H9 (cell line): ENCODE measurements around the gene TTLL4. TPM values are rescaled to one million over a fixed set of nuclear protein-coding genes. Genes with fewer than 3 reads are reported as not detected.

Experiments used
- DNase-seq: peaks from one replicate; pipeline ENCODE4 v3.0.0-alpha.2; 2017
- H2AFZ ChIP-seq: one replicate; pipeline ENCODE4 v1.6.1; 2013; ENCODE audit warnings: mild to moderate bottlenecking, low read length, control low read depth, moderate library complexity
- H2AK5ac ChIP-seq: 2 replicates; pipeline ENCODE4 v1.6.1; 2013; ENCODE audit warnings: low read length, control low read depth, mixed read lengths; ENCODE audit not compliant: insufficient read length
- H2BK120ac ChIP-seq: one replicate; pipeline ENCODE4 v1.6.1; 2013; ENCODE audit warnings: low read depth, mild to moderate bottlenecking, low read length, control low read depth, inconsistent platforms; ENCODE audit not compliant: poor library complexity, severe bottlenecking
- H2BK12ac ChIP-seq: 2 replicates; pipeline ENCODE4 v1.6.1; 2013; ENCODE audit warnings: low read length, control low read depth, mixed read lengths, low read depth; ENCODE audit not compliant: insufficient read length
- H2BK15ac ChIP-seq: 2 replicates; pipeline ENCODE4 v1.6.1; 2013; ENCODE audit warnings: low read depth, low read length, control low read depth
- H2BK20ac ChIP-seq: one replicate; pipeline ENCODE4 v1.6.1; 2013; ENCODE audit warnings: low read depth, mild to moderate bottlenecking, low read length, control low read depth, inconsistent platforms; ENCODE audit not compliant: poor library complexity, severe bottlenecking
- H2BK5ac ChIP-seq: 2 replicates; pipeline ENCODE4 v1.6.1; 2013; ENCODE audit warnings: low read length, control low read depth, mixed read lengths; ENCODE audit not compliant: insufficient read length
- H3K14ac ChIP-seq: 2 replicates; pipeline ENCODE4 v1.6.1; 2013; ENCODE audit warnings: low read length, control low read depth; ENCODE audit not compliant: insufficient read depth
- H3K18ac ChIP-seq: 2 replicates; pipeline ENCODE4 v1.6.1; 2013; ENCODE audit warnings: low read depth, mild to moderate bottlenecking, mixed read lengths, low read length, control low read depth; ENCODE audit not compliant: insufficient read length
- H3K23ac ChIP-seq: 2 replicates; pipeline ENCODE4 v1.6.1; 2013; ENCODE audit warnings: low read length, control low read depth, mixed read lengths, low read depth; ENCODE audit not compliant: insufficient read length
- H3K23me2 ChIP-seq: 2 replicates; pipeline ENCODE4 v1.6.1; 2013; ENCODE audit warnings: low read depth, mild to moderate bottlenecking, mixed read lengths, low read length, control low read depth; ENCODE audit not compliant: insufficient read length, poor library complexity, severe bottlenecking
- H3K27ac ChIP-seq: 2 replicates; pipeline ENCODE4 v1.5.1; 2013; ENCODE audit warnings: low read length, control low read depth, mixed read lengths, low read depth; ENCODE audit not compliant: insufficient read length
- H3K27me3 ChIP-seq: 2 replicates; pipeline ENCODE4 v1.6.1; 2013; ENCODE audit warnings: low read length, control low read depth, inconsistent platforms; ENCODE audit not compliant: insufficient read depth
- H3K4ac ChIP-seq: 2 replicates; pipeline ENCODE4 v1.6.1; 2013; ENCODE audit warnings: low read depth, mild to moderate bottlenecking, control low read depth, inconsistent platforms, low read length, moderate library complexity
- H3K4me1 ChIP-seq: 2 replicates; pipeline ENCODE4 v1.6.1; 2013; ENCODE audit warnings: low read length, control low read depth, inconsistent platforms; ENCODE audit not compliant: insufficient read depth
- H3K4me2 ChIP-seq: 2 replicates; pipeline ENCODE4 v1.6.1; 2013; ENCODE audit warnings: low read length, control low read depth, mixed read lengths; ENCODE audit not compliant: insufficient read length, insufficient read depth
- H3K56ac ChIP-seq: 2 replicates; pipeline ENCODE4 v1.6.1; 2013; ENCODE audit warnings: low read depth, mild to moderate bottlenecking, mixed read lengths, low read length, control low read depth; ENCODE audit not compliant: insufficient read length
- H3K79me1 ChIP-seq: 2 replicates; pipeline ENCODE4 v1.6.1; 2013; ENCODE audit warnings: low read depth, mild to moderate bottlenecking, moderate library complexity, low read length, control low read depth, inconsistent platforms; ENCODE audit not compliant: insufficient read depth, poor library complexity, severe bottlenecking
- H3K79me2 ChIP-seq: 2 replicates; pipeline ENCODE4 v1.6.1; 2013; ENCODE audit warnings: low read length, control low read depth, inconsistent platforms; ENCODE audit not compliant: insufficient read depth
- H3K9ac ChIP-seq: 2 replicates; pipeline ENCODE4 v1.6.1; 2013; ENCODE audit warnings: low read length, control low read depth, mixed read lengths; ENCODE audit not compliant: insufficient read length; ENCODE audit errors: extremely low read depth
- H3K9me3 ChIP-seq: one replicate; pipeline ENCODE4 v1.6.1; 2013; ENCODE audit warnings: low read depth, low read length, inconsistent platforms; ENCODE audit not compliant: control insufficient read depth
- H3T11ph ChIP-seq: one replicate; pipeline ENCODE4 v1.6.1; 2013; ENCODE audit warnings: mild to moderate bottlenecking, low read length, control low read depth, inconsistent platforms
- H4K20me1 ChIP-seq: one replicate; pipeline ENCODE4 v1.6.1; 2013; ENCODE audit not compliant: control insufficient read depth, insufficient read length, insufficient read depth
- H4K5ac ChIP-seq: 2 replicates; pipeline ENCODE4 v1.6.1; 2013; ENCODE audit warnings: low read depth, mild to moderate bottlenecking, mixed read lengths, low read length, control low read depth; ENCODE audit not compliant: insufficient read length
- H4K8ac ChIP-seq: replicated peaks from 2 replicates; pipeline ENCODE4 v1.6.1; 2013; ENCODE audit warnings: low read length, control low read depth, mixed read lengths, low read depth; ENCODE audit not compliant: insufficient read length
- H4K91ac ChIP-seq: 2 replicates; pipeline ENCODE4 v1.6.1; 2013; ENCODE audit warnings: low read depth, mild to moderate bottlenecking, moderate library complexity, mixed read lengths, low read length, control low read depth; ENCODE audit not compliant: insufficient read length
- H3K27ac Mint-ChIP-seq, 3 experiments: 2 replicates in 2 of 3; 3 replicates in 1 of 3; pipeline ENCODE4 v1.8.0; 2020 to 2021; ENCODE audit warnings: mixed read lengths in 3 of 3, mild to moderate bottlenecking in 1 of 3, moderate library complexity in 1 of 3
- H3K27me3 Mint-ChIP-seq: 2 replicates; pipeline ENCODE4 v1.8.0; 2021; ENCODE audit warnings: low read depth, mild to moderate bottlenecking, moderate library complexity, mixed read lengths
- H3K36me3 Mint-ChIP-seq, 3 experiments: 2 replicates in 2 of 3; 3 replicates in 1 of 3; pipeline ENCODE4 v1.8.0; 2020 to 2021; ENCODE audit warnings: low read depth in 3 of 3, mixed read lengths in 3 of 3; ENCODE audit not compliant: insufficient read depth in 1 of 3
- H3K4me1 Mint-ChIP-seq, 2 experiments: 2 replicates each; pipeline ENCODE4 v1.8.0; 2020; ENCODE audit warnings: mixed read lengths in 2 of 2
- H3K4me3 Mint-ChIP-seq, 2 experiments: 2 replicates in 1 of 2; 3 replicates in 1 of 2; pipeline ENCODE4 v1.8.0; 2020 to 2021; ENCODE audit warnings: mild to moderate bottlenecking in 2 of 2, mixed read lengths in 2 of 2, moderate library complexity in 1 of 2
- H3K9me3 Mint-ChIP-seq, 2 experiments: 2 replicates in 1 of 2; 3 replicates in 1 of 2; pipeline ENCODE4 v1.8.0; 2020; ENCODE audit warnings: mild to moderate bottlenecking in 2 of 2, mixed read lengths in 2 of 2, moderate library complexity in 1 of 2
- WGBS: extraction: QIAGEN DNeasy Blood & Tissue Kit; methylation state at CpG from one replicate; pipeline ENCODE4 v1.1.7; 2013; ENCODE audit warnings: missing lambda C conversion rate, low lambda C conversion rate, mixed read lengths; ENCODE audit not compliant: insufficient read length; ENCODE audit errors: extremely low coverage; 5-methylcytosine and 5-hydroxymethylcytosine counted together
- total RNA-seq: library from RNA; stranded (reverse); gene quantifications from 2 replicates; pipeline ENCODE4 v1.2.1, GENCODE V29; 2021
- TF ChIP-seq, protein P1 (sequence below): fragments of 200-600 bp; sonication (generic); conservative IDR thresholded peaks from 3 replicates; pipeline ENCODE4 v1.8.0; 2021; ENCODE audit warnings: antibody characterized with exemption, mild to moderate bottlenecking

The TTLL4 gene
- total RNA-seq, 1 experiment from 2014 or later = 96.4 TPM

DNA sequence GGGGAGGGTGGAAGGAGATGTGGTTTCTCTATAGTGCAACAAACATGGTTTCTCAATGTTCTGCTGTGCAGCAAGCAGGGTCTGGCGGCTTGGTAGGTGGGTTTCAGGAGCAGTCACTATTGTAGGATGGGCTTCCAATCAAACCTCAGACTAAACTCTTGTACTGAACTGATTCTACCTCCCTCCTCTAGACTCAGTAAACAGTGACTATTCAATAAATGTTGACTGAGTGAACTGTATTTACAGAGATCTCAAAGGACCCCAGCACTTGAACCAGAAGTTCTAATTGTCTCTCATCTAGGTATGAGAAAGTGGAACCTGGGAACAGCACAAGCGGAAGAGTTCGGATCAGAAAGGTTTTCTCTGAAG is 44.5 kb downstream of the TTLL4 start:
- Histone ChIP-seq H3K27me3 (no peaks in the 10 kb centered on the region), H2AK5ac (no peak overlapping the region), H2BK20ac (no peak overlapping the region), H3K79me1 (no peaks in the 10 kb centered on the region), H2BK12ac (no peak overlapping the region), H3K4ac (no peak overlapping the region), H2AFZ (no peak overlapping the region), H4K8ac (no peak overlapping the region), H3K79me2 (no peaks in the 10 kb centered on the region), H2BK120ac (no peak overlapping the region), H2BK15ac (no peak overlapping the region), H3K23me2 (no peaks in the 10 kb centered on the region), H3K27ac (no peak overlapping the region), H3K56ac (no peak overlapping the region), H4K20me1 (no peaks in the 10 kb centered on the region), H2BK5ac (no peak overlapping the region), H3K23ac (no peak overlapping the region), H3K18ac (no peak overlapping the region), H4K91ac (no peak overlapping the region), H3K4me2 (no peak overlapping the region), H3K4me1 (no peaks in the 10 kb centered on the region), H3K9ac (no peak overlapping the region), H4K5ac (no peak overlapping the region), H3T11ph (no peak overlapping the region), H3K14ac (no peak overlapping the region), H3K9me3 (no peaks in the 10 kb centered on the region)
- Mint-ChIP-seq H3K27ac (no peak overlapping the region), H3K9me3 (no peaks in the 10 kb centered on the region), H3K4me3 (no peak overlapping the region), H3K27me3 (no peaks in the 10 kb centered on the region), H3K4me1 (no peaks in the 10 kb centered on the region), H3K36me3 (peaks cover 29 to 78% (median 49%) of the 10 kb centered on the region in 3 experiments)
- WGBS = no CpG with 5 or more reads among the region's 3 CpGs
- TF ChIP-seq, protein P1, sequence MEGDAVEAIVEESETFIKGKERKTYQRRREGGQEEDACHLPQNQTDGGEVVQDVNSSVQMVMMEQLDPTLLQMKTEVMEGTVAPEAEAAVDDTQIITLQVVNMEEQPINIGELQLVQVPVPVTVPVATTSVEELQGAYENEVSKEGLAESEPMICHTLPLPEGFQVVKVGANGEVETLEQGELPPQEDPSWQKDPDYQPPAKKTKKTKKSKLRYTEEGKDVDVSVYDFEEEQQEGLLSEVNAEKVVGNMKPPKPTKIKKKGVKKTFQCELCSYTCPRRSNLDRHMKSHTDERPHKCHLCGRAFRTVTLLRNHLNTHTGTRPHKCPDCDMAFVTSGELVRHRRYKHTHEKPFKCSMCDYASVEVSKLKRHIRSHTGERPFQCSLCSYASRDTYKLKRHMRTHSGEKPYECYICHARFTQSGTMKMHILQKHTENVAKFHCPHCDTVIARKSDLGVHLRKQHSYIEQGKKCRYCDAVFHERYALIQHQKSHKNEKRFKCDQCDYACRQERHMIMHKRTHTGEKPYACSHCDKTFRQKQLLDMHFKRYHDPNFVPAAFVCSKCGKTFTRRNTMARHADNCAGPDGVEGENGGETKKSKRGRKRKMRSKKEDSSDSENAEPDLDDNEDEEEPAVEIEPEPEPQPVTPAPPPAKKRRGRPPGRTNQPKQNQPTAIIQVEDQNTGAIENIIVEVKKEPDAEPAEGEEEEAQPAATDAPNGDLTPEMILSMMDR = no peak
- no peak for DNase-seq
